MCF 10A (cell line): ENCODE data around the gene RABIF. TPM values are rescaled to one million over a fixed set of nuclear protein-coding genes. Genes with fewer than 3 reads are reported as not detected.
"Not testable (repeated sequence)": the region's sequence is repeated elsewhere in the genome, so short reads cannot be mapped to it uniquely, and the experiment has no call there.

ENCODE experiments used
- Bru-seq: library from RNA; stranded (reverse); fragments of 400-500 nt; gene quantifications from one replicate; lab custom pipeline; 2021; lab: Mats Ljungman, UMichigan
- BruChase-seq, 2 experiments: library from RNA; stranded (reverse); fragments of 400-500 nt; gene quantifications; one replicate each; lab custom pipeline; 2021; lab: Mats Ljungman, UMichigan
- BruUV-seq: library from RNA; stranded (reverse); fragments of 400-500 nt; replicated peaks from 2 replicates; lab custom pipeline; 2021; lab: Mats Ljungman, UMichigan
- CTCF ChIA-PET: fragments of 300-600 bp; sonication (Branson Sonifier 250); formaldehyde crosslinking; extraction: SDS; loops from one replicate; lab custom pipeline; 2021; ENCODE audit warnings: antibody characterized with exemption, inconsistent platforms; lab: Yijun Ruan, JAX
- POLR2A ChIA-PET: fragments of 300-600, 350-650 bp; sonication (Branson Sonifier 250); formaldehyde crosslinking; extraction: SDS; loops from one replicate; lab custom pipeline; 2020; ENCODE audit warnings: antibody characterized with exemption, inconsistent platforms; lab: Yijun Ruan, JAX
- DNase-seq: peaks from one replicate; pipeline ENCODE4 v3.0.0-alpha.2; 2018; ENCODE audit not compliant: unreplicated experiment
- H3K27ac Mint-ChIP-seq: one replicate; pipeline ENCODE4 v1.8.0; 2022; ENCODE audit warnings: mild to moderate bottlenecking, low read depth, mixed read lengths; ENCODE audit not compliant: unreplicated experiment
- H3K27me3 Mint-ChIP-seq: one replicate; pipeline ENCODE4 v1.8.0; 2022; ENCODE audit warnings: mixed read lengths; ENCODE audit not compliant: insufficient read depth, unreplicated experiment
- H3K36me3 Mint-ChIP-seq: one replicate; pipeline ENCODE4 v1.8.0; 2022; ENCODE audit warnings: mild to moderate bottlenecking, moderate library complexity, mixed read lengths; ENCODE audit not compliant: insufficient read depth, unreplicated experiment
- H3K4me1 Mint-ChIP-seq: one replicate; pipeline ENCODE4 v1.8.0; 2022; ENCODE audit warnings: mixed read lengths; ENCODE audit not compliant: insufficient read depth, unreplicated experiment
- H3K4me3 Mint-ChIP-seq: one replicate; pipeline ENCODE4 v1.8.0; 2022; ENCODE audit warnings: mild to moderate bottlenecking, moderate library complexity, mixed read lengths; ENCODE audit not compliant: unreplicated experiment
- H3K9me3 Mint-ChIP-seq: one replicate; pipeline ENCODE4 v1.8.0; 2022; ENCODE audit warnings: mixed read lengths; ENCODE audit not compliant: unreplicated experiment
- intact Hi-C: fragments of 100-400 bp; cut with micrococcal nuclease; formaldehyde crosslinking; loops from 2 replicates; pipeline ENCODE4 v1.14.1; 2022
- long read RNA-seq: library from polyadenylated mRNA; stranded (forward); transcript quantifications from one replicate; pipeline ENCODE4 v2.0.0, GENCODE V29; 2022
- total RNA-seq: library from RNA; stranded (reverse); gene quantifications from 2 replicates; pipeline ENCODE4 v1.2.3, GENCODE V29; 2022
- TF ChIP-seq, protein P1 (sequence below): fragments of 200-600 bp; IDR thresholded peaks from one replicate; pipeline ENCODE4 v1.8.0; 2022; ENCODE audit warnings: antibody characterized with exemption, mild to moderate bottlenecking; ENCODE audit not compliant: unreplicated experiment

Gene RABIF
- total RNA-seq (11.2 and 13.5 TPM in 2 replicates), Bru-seq, nascent RNA (percentile 75 among the genes with signal in this experiment), BruChase-seq, experiment 1, labeled RNA remaining after a 6-hour chase (percentile 71 among the genes with signal in this experiment), BruChase-seq, experiment 2, labeled RNA remaining after a 2-hour chase (percentile 80 among the genes with signal in this experiment)
- long read RNA-seq, transcript RABIF-201 (2 exons, 2,430 nt) = major isoform, 82 of 83 reads
- long read RNA-seq, partial matches to known transcripts = 0 of 83 reads
- long read RNA-seq, other reads (novel, unspliced or antisense) = 1 of 83 reads

DNA sequence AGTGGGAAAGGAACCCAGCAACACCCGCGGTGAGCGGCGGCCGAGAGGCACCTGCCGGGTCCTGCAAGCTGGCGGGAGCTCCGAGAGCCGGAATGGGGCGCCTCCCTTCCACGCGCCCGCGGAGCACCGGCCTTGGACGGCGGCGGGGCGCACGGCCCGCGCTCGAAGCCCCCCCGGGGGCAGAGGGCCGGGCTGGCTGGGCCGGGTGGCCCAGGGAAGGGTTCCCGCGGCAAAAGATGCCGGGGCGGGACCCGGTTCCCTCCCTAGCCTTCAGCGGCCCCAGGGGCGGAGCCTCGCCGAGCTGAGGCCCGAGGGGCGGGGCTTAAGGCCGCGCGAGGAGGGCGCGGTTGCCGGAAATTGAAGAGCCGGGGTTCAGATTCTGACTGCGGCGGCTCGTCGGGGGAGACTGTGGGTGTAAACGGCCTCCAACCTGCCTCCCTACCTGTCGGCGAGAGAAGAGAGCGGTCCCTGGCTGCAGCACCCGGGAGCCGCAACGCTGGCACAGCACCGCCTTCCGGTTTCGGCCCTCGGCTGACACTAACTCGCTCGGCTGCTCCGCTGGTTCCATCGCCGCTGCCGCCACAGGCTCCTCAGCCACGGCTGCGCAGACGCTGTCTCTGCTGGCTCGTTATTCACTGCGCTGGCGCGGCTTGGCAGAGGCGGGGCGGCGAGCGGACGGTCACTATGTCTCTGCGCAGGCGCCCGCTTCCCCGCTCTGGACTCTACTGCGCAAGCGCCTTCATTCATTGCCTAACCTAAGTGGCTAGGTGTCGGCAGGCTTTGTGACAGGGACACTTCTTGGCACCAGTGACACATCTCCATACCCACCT lies at the start of gene RABIF:
Gene RABIF (minus strand): TSS at position 619 of the 830 bp plus-strand sequence. CDS start 51 bp downstream, at position 568.
- ChIA-PET CTCF (interaction anchor here (0.6 to 1.4 kb wide), 6 partner anchors 39 to 626 kb away, joined by 3 to 5 read pairs (median 3); no protein-coding TSS in a partner anchor), POLR2A (interaction anchor here (0.6 to 4.4 kb wide), 34 partner anchors 8 to 1816 kb away, joined by 3 to 38 read pairs (median 3); partner anchors contain the start of genes CYB5R1, KDM5B, KLHL12 and PCAT6)
- TF ChIP-seq, protein P1, sequence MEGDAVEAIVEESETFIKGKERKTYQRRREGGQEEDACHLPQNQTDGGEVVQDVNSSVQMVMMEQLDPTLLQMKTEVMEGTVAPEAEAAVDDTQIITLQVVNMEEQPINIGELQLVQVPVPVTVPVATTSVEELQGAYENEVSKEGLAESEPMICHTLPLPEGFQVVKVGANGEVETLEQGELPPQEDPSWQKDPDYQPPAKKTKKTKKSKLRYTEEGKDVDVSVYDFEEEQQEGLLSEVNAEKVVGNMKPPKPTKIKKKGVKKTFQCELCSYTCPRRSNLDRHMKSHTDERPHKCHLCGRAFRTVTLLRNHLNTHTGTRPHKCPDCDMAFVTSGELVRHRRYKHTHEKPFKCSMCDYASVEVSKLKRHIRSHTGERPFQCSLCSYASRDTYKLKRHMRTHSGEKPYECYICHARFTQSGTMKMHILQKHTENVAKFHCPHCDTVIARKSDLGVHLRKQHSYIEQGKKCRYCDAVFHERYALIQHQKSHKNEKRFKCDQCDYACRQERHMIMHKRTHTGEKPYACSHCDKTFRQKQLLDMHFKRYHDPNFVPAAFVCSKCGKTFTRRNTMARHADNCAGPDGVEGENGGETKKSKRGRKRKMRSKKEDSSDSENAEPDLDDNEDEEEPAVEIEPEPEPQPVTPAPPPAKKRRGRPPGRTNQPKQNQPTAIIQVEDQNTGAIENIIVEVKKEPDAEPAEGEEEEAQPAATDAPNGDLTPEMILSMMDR = no peak
- Mint-ChIP-seq H3K4me3 (peak within 1 kb of the TSS; percentile 97), H3K27me3 (no peaks in the 10 kb centered on the region), H3K9me3 (no peaks in the 10 kb centered on the region), H3K36me3 (peaks cover 46% of the 10 kb centered on the region), H3K4me1 (peaks cover 7% of the 10 kb centered on the region), H3K27ac (peak within 1 kb of the TSS; percentile 88)
- peak; percentile 99 for DNase-seq
- TSS peak; percentile 68 for BruUV-seq
- intact Hi-C loops = loop anchor here (1.0 to 5.0 kb wide), 4 partner anchors 78 to 111 kb away; partner anchors contain the start of genes CYB5R1 and PCAT6

DNA sequence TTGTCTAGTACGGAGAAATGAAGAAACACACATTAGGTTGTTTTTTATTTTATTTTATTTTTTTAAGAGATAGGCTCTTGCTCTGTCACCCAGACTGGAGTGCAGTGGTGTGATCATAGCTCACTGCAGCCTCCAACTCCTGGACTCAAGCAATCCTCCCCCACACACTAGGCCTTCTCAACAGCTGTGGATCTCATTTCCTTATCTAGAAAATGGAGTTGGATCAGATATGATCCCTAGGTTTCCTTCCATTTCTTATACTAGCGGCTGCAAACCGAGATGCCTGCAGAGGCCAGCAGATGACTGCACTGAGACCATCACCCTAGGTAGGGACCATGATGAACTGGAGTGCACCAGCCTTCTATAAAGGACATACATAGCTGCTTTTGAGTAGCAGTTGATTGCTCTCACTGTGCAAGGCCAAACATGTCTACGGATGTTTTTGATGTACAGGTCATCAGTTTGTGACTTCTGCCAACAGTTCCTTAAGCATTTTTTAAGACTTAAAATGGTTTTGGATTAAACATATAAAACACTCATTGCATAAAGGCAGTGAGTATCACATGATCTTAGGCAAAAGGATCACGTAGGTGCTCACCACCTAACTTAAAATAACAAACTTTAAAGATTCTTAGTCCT lies 49.5 kb upstream of the RABIF start:
- intact Hi-C loops = no loop called here
- no TSS peak for BruUV-seq
- no peak overlapping the region for H3K27ac Mint-ChIP-seq
- peaks cover 42% of the 10 kb centered on the region for H3K36me3 Mint-ChIP-seq
- no peak overlapping the region for H3K4me3 Mint-ChIP-seq
- no peak for DNase-seq
- CTCF ChIA-PET = interaction anchor here (0.6 to 1.2 kb wide), 2 partner anchors 11 to 32 kb away, joined by 5 to 6 read pairs; partner anchors contain the start of gene KLHL12
- POLR2A ChIA-PET = interaction anchor here (2.3 to 9.6 kb wide), 2 partner anchors 10 to 15 kb away, joined by 18 to 108 read pairs; partner anchors contain the start of gene KLHL12
- H3K9me3 Mint-ChIP-seq = no peaks in the 10 kb centered on the region
- peaks cover 16% of the 10 kb centered on the region for H3K27me3 Mint-ChIP-seq
- no peaks in the 10 kb centered on the region for H3K4me1 Mint-ChIP-seq
- TF ChIP-seq, protein P1 = no peak

DNA sequence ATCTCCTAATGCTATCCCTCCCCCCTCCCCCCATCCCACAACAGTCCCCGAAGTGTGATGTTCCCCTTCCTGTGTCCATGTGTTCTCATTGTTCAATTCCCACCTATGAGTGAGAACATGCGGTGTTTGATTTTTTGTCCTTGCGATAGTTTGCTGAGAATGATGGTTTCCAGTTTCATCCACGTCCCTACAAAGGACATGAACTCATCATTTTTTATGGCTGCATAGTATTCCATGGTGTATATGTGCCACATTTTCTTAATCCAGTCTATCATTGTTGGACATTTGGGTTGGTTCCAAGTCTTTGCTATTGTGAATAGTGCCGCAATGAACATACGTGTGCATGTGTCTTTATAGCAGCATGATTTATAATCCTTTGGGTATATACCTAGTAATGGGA lies 47.5 kb upstream of the RABIF start:
- H3K27ac Mint-ChIP-seq, H3K4me3 Mint-ChIP-seq, DNase-seq, H3K9me3 Mint-ChIP-seq, BruUV-seq, intact Hi-C loops, H3K4me1 Mint-ChIP-seq: not testable (repeated sequence)
- POLR2A ChIA-PET = interaction anchor here (1.5 kb wide), 1 partner anchor 9 kb away, joined by 7 read pairs; the partner anchor contains the start of gene KLHL12
- Mint-ChIP-seq H3K27me3 (peaks cover 18% of the 10 kb centered on the region), H3K36me3 (peaks cover 22% of the 10 kb centered on the region)
- CTCF ChIA-PET = interaction anchor here (0.7 kb wide), 1 partner anchor 73 kb away, joined by 3 read pairs; no protein-coding TSS in a partner anchor

DNA sequence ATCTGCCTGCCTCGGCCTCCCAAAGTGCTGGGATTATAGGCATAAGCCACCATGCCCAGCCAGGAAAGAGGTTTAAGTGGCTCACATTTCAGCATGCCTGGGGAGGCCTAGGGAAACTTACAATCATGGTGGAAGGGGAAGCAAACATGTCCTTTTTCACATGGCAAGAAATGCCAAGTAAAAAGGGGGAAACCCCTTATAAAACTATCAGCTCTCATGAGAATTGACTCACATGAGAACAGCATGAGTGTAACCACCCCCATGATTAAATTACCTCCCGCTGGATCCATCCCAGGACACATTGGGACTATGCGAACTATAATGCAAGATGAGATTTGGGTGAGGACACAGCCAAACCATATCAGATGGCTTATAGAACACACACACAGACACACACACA lies 46.9 kb upstream of the RABIF start:
- Mint-ChIP-seq H3K27ac (no peak overlapping the region), H3K27me3 (peaks cover 18% of the 10 kb centered on the region), H3K36me3 (peaks cover 16% of the 10 kb centered on the region), H3K4me1 (no peaks in the 10 kb centered on the region), H3K4me3 (no peak overlapping the region), H3K9me3 (peaks cover 9% of the 10 kb centered on the region)
- no peak for DNase-seq
- no TSS peak for BruUV-seq
- CTCF ChIA-PET = interaction anchor here (0.7 kb wide), 1 partner anchor 74 kb away, joined by 3 read pairs; no protein-coding TSS in a partner anchor
- POLR2A ChIA-PET = interaction anchor here (1.0 to 1.5 kb wide), 2 partner anchors 9 kb away, joined by 3 to 7 read pairs; partner anchors contain the start of gene KLHL12
- TF ChIP-seq, protein P1 = no peak
- intact Hi-C loops = no loop called here
